Measurements from ENCODE around the gene ADGRE3.

DNA sequence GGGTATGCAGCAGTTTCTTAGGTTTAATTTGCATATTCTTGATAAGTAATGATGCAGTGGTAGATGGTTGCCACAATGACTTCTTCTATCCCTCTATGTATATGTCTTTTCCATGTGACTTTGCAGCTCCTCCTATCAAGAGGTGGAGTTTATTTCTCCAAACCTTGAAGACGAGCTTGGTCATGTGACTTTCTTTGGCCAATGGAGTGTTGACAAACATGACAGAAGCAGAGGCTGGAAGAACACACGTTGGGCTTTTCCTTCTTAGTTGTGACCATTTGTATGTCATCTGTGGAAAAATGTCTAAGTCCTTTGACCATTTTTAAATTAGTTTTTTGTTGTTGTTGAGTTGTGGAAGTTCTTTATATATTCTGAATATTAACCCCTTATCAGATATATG lies 47.5 kb upstream of the ADGRE3 start:
- TF ChIP-seq, protein P1, sequence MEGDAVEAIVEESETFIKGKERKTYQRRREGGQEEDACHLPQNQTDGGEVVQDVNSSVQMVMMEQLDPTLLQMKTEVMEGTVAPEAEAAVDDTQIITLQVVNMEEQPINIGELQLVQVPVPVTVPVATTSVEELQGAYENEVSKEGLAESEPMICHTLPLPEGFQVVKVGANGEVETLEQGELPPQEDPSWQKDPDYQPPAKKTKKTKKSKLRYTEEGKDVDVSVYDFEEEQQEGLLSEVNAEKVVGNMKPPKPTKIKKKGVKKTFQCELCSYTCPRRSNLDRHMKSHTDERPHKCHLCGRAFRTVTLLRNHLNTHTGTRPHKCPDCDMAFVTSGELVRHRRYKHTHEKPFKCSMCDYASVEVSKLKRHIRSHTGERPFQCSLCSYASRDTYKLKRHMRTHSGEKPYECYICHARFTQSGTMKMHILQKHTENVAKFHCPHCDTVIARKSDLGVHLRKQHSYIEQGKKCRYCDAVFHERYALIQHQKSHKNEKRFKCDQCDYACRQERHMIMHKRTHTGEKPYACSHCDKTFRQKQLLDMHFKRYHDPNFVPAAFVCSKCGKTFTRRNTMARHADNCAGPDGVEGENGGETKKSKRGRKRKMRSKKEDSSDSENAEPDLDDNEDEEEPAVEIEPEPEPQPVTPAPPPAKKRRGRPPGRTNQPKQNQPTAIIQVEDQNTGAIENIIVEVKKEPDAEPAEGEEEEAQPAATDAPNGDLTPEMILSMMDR (IDR thresholded peaks at IDR 0.05; ENCODE audit: low read depth, low read length, missing input control), result no peak
- TF ChIP-seq RAD21 (IDR thresholded peaks at IDR 0.05), result no peak
- TF ChIP-seq, protein P2, sequence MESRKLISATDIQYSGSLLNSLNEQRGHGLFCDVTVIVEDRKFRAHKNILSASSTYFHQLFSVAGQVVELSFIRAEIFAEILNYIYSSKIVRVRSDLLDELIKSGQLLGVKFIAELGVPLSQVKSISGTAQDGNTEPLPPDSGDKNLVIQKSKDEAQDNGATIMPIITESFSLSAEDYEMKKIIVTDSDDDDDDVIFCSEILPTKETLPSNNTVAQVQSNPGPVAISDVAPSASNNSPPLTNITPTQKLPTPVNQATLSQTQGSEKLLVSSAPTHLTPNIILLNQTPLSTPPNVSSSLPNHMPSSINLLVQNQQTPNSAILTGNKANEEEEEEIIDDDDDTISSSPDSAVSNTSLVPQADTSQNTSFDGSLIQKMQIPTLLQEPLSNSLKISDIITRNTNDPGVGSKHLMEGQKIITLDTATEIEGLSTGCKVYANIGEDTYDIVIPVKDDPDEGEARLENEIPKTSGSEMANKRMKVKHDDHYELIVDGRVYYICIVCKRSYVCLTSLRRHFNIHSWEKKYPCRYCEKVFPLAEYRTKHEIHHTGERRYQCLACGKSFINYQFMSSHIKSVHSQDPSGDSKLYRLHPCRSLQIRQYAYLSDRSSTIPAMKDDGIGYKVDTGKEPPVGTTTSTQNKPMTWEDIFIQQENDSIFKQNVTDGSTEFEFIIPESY (IDR thresholded peaks at IDR 0.05), result no peak
- no peak for TF ChIP-seq FOXA1 (IDR thresholded peaks at IDR 0.05)
- no peak for TF ChIP-seq TAF1 (conservative IDR thresholded peaks at IDR 0.05)
- no peak for TF ChIP-seq SP1 (IDR thresholded peaks at IDR 0.05)

All from liver (tissue), 3 donors.